GM06990 (cell line): Measurements from ENCODE around the gene ARL5B.

Source experiments
- DNase-seq: peaks from one replicate; pipeline ENCODE4 v3.0.0-alpha.2; 2011; ENCODE audit not compliant: insufficient read length; ENCODE audit errors: extremely low read depth
- H3K27me3 ChIP-seq: replicated peaks from 2 replicates; pipeline ENCODE4 v1.6.0; 2011; ENCODE audit warnings: low read length; ENCODE audit not compliant: control insufficient read depth, insufficient read depth
- H3K36me3 ChIP-seq: 2 replicates; pipeline ENCODE4 v1.5.1; 2011; ENCODE audit warnings: low read length; ENCODE audit not compliant: control insufficient read depth, insufficient read depth
- H3K4me3 ChIP-seq: replicated peaks from 2 replicates; pipeline ENCODE4 v1.5.1; 2011; ENCODE audit warnings: low read depth, mild to moderate bottlenecking, control low read depth, low read length
- TF ChIP-seq, protein P1 (sequence below): IDR thresholded peaks from 2 replicates; pipeline ENCODE4 v1.5.1; 2011; ENCODE audit warnings: low read length, control low read depth, mild to moderate bottlenecking, inconsistent platforms; ENCODE audit not compliant: insufficient read depth, poor library complexity, severe bottlenecking

ARL5B gene

DNA sequence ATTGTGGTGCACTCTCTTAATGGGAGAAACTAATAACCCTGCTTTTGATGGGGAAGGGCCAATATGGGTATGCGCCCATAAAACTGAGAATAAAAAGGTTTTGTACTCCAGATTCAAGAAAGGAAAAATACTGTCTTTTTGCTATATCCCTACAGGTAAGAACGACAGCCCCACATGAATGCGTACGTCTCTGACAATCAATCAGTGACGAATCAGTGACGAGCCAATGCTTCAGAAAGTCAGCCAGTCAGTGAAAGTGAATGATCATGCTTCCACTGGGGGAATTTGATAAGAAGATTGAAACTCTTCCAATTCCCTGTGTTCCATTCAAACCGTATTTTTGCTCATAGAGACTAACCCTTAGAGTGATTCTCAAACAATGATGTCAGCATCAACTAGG is 26.3 kb downstream of the ARL5B start:
- no peak for DNase-seq
- Histone ChIP-seq H3K4me3 (no peak overlapping the region), H3K36me3 (no peaks in the 10 kb centered on the region), H3K27me3 (no peaks in the 10 kb centered on the region)
- TF ChIP-seq, protein P1, sequence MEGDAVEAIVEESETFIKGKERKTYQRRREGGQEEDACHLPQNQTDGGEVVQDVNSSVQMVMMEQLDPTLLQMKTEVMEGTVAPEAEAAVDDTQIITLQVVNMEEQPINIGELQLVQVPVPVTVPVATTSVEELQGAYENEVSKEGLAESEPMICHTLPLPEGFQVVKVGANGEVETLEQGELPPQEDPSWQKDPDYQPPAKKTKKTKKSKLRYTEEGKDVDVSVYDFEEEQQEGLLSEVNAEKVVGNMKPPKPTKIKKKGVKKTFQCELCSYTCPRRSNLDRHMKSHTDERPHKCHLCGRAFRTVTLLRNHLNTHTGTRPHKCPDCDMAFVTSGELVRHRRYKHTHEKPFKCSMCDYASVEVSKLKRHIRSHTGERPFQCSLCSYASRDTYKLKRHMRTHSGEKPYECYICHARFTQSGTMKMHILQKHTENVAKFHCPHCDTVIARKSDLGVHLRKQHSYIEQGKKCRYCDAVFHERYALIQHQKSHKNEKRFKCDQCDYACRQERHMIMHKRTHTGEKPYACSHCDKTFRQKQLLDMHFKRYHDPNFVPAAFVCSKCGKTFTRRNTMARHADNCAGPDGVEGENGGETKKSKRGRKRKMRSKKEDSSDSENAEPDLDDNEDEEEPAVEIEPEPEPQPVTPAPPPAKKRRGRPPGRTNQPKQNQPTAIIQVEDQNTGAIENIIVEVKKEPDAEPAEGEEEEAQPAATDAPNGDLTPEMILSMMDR: no peak

DNA sequence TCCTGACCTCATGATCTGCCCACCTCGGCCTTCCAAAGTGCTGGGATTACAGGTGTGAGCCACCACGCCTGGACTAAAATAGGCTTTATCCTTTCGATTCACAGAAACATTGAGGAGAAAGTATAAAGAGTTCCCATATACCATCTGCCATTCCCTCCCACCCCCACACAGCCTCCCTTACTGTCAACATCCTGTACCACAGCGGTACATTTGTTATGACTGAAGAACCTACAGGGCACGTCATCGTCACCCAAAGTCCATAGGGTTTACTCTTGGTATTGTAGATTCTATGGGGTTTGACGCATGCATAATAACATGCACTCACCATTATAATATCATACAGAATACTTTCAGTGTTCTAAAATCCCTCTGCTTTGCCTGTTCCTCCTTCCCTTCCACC is 28.0 kb downstream of the ARL5B start:
- no peak for DNase-seq
- Histone ChIP-seq H3K4me3 (no peak overlapping the region), H3K27me3 (no peaks in the 10 kb centered on the region), H3K36me3 (no peaks in the 10 kb centered on the region)
- TF ChIP-seq, protein P1: no peak

DNA sequence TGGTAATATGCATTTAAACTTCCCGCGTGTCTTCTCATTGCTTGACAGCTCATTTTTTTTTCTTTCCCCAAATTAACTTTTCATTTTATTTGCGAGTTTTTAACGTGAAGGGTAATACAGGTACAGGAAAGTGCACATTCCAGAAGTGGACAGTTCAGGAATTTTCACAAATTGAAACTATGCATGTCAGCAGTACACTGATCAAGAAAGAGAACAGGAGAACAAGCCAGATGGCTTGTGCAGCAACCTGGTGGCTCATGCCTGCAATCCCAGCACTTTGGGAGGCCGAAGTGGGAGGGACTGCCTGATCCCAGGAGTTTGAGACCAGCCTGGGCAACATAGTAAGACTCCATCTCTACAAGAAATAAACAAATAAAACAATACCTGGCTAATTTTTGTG is 28.5 kb downstream of the ARL5B start:
- no peak overlapping the region for H3K4me3 ChIP-seq
- H3K36me3 ChIP-seq: no peaks in the 10 kb centered on the region
- TF ChIP-seq, protein P1: no peak
- H3K27me3 ChIP-seq: no peaks in the 10 kb centered on the region
- no peak for DNase-seq

DNA sequence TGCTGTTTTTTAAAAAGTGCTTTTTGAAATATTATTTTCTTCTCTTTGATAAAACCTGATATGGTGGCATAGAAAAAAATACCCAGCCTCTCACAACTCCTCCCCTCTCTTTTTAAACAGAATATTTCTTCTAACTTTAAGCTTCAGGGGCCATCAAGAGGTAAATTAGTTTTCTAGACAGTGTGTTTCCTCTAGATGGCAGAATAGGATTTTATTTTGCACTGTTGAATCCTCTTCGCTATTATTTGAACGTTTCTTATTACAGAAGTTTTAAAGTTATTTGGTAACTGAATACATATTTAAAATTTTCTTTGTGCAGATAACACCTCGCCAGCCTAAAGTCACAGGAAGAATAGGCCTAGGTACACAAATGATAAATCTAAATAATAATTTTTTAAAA is 30.3 kb downstream of the ARL5B start:
- Histone ChIP-seq H3K27me3 (no peaks in the 10 kb centered on the region), H3K36me3 (no peaks in the 10 kb centered on the region), H3K4me3 (no peak overlapping the region)
- DNase-seq: no peak
- TF ChIP-seq, protein P1: no peak

DNA sequence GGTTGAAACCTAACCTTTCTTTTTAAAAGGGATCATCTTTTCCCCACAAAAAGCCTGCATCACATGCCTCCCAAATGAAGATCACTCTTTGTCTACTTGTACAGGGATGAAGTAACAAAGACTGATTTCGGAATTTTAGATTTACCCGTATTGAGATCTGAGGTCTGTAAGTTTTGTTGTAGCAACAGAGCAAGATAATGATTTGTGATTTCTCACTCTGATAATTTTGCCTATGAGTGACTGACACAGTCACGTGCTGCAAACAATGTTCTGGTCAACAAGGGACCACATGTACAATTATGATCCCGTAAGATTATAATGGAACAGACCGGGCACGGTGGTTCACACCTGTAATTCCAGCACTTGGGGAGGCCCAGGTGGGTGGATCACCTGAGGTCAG is 31.3 kb downstream of the ARL5B start:
- Histone ChIP-seq H3K36me3 (no peaks in the 10 kb centered on the region), H3K4me3 (no peak overlapping the region), H3K27me3 (no peaks in the 10 kb centered on the region)
- DNase-seq: no peak
- TF ChIP-seq, protein P1: no peak
